A549 (cell line): ENCODE data around the gene ELAVL1.

Experiments
- CBX8 ChIP-seq: fragments of 200-600 bp; sonication (generic); IDR thresholded peaks from 2 replicates; pipeline ENCODE4 v1.6.1; 2016
- CHD2 ChIP-seq: fragments of 150-350 bp; IDR thresholded peaks from 2 replicates; pipeline ENCODE4 v1.6.1; 2014; ENCODE audit warnings: low read length; ENCODE audit not compliant: partially characterized antibody
- CTCF ChIP-seq: fragments of >200 bp; sonication (Bioruptor Twin); formaldehyde crosslinking; IDR thresholded peaks from 3 replicates; pipeline ENCODE4 v1.5.1; 2016
- FOSL2 ChIP-seq, 2 experiments: fragments of 450-650 bp in 1 of 2; fragments of >200 bp in 1 of 2; sonication (Bioruptor Twin) in 1 of 2; formaldehyde crosslinking; IDR thresholded peaks; 2 replicates each; pipeline versions ENCODE4 v1.5.0 to v1.6.1; 2016 to 2020; ENCODE audit warnings: mild to moderate bottlenecking in 1 of 2, moderate library complexity in 1 of 2
- GATA3 ChIP-seq: IDR thresholded peaks from 2 replicates; pipeline ENCODE4 v1.6.1; 2012; ENCODE audit warnings: borderline replicate concordance
- JUN ChIP-seq, 2 experiments: fragments of >200 bp; sonication (Bioruptor Twin); formaldehyde crosslinking; IDR thresholded peaks; 2 replicates in 1 of 2; 3 replicates in 1 of 2; pipeline ENCODE4 v1.6.1; 2016 to 2017
- MAX ChIP-seq: IDR thresholded peaks from 2 replicates; pipeline ENCODE4 v1.6.1; 2012
- PBX3 ChIP-seq: IDR thresholded peaks from 2 replicates; pipeline ENCODE4 v1.6.1; 2012
- POLR2A ChIP-seq: IDR thresholded peaks from 2 replicates; pipeline ENCODE4 v1.6.1; 2012; ENCODE audit warnings: mild to moderate bottlenecking, low read length
- RAD21 ChIP-seq, 2 experiments: fragments of >200 bp in 1 of 2; sonication (Bioruptor Twin) in 1 of 2; formaldehyde crosslinking in 1 of 2; IDR thresholded peaks in 1 of 2; conservative IDR thresholded peaks in 1 of 2; 2 replicates in 1 of 2; 3 replicates in 1 of 2; pipeline ENCODE4 v1.6.1; 2012 to 2018; ENCODE audit warnings: inconsistent platforms in 1 of 2
- REST ChIP-seq: fragments of 200-600 bp; sonication (generic); IDR thresholded peaks from 2 replicates; pipeline ENCODE4 v1.6.1; 2016; ENCODE audit warnings: antibody characterized with exemption, mild to moderate bottlenecking, moderate library complexity
- RNF2 ChIP-seq: fragments of 200-600 bp; sonication (generic); IDR thresholded peaks from 2 replicates; pipeline ENCODE4 v1.6.1; 2016; ENCODE audit warnings: low read depth, mild to moderate bottlenecking, antibody characterized with exemption, moderate library complexity, borderline replicate concordance
- SMC3 ChIP-seq: fragments of >200 bp; sonication (Bioruptor Twin); formaldehyde crosslinking; IDR thresholded peaks from 3 replicates; pipeline ENCODE4 v1.6.1; 2018; ENCODE audit warnings: inconsistent platforms
- USF2 ChIP-seq: fragments of 450-650 bp; IDR thresholded peaks from 2 replicates; pipeline ENCODE4 v1.6.1; 2014; ENCODE audit warnings: antibody characterized with exemption

- TF ChIP-seq CTCF = no peak
- TF ChIP-seq MAX = no peak
- TF ChIP-seq RAD21 (conservative IDR thresholded peaks at IDR 0.05 in 1 of 2, IDR thresholded peaks at IDR 0.05 in 1 of 2) = no peak
- TF ChIP-seq SMC3 = no peak
- TF ChIP-seq POLR2A = no peak
- no peak for TF ChIP-seq PBX3
- TF ChIP-seq USF2 = no peak
- no peak for TF ChIP-seq FOSL2 (IDR thresholded peaks at IDR 0.05)
- TF ChIP-seq FOSL2 (CRISPR knock-in tag; IDR thresholded peaks at IDR 0.05) = no peak
- no peak for TF ChIP-seq REST
- TF ChIP-seq RNF2 = no peak
- TF ChIP-seq CBX8 = no peak
- TF ChIP-seq GATA3 = no peak
- no peak for TF ChIP-seq JUN (IDR thresholded peaks at IDR 0.05)
- TF ChIP-seq CHD2 = no peak
Measured at GRCh38 chr19:8045872-8046568, 40.6 kb upstream of the ELAVL1 start.
